Esophagus squamous epithelium (tissue), 5 donors: ENCODE data around the gene FRYL. TPM values are rescaled to one million over a fixed set of nuclear protein-coding genes. Genes with fewer than 3 reads are reported as not detected.
"Not testable (repeated sequence)": the region's sequence is repeated elsewhere in the genome, so short reads cannot be mapped to it uniquely, and the experiment has no call there.

Experiments
- DNase-seq: peaks from one replicate; lab custom pipeline; 2025; lab: John Stamatoyannopoulos, UW
- H3K27ac ChIP-seq, 4 donors: fragments of 200-600 bp; sonication (generic); one replicate each; pipeline ENCODE4 v1.5.1; 2016 to 2019; ENCODE audit warnings: mild to moderate bottlenecking in 1 of 4
- H3K27me3 ChIP-seq, 4 donors: fragments of 200-600 bp; sonication (generic); 1 replicate in 3 of 4; 2 replicates in 1 of 4; pipeline versions ENCODE4 v1.5.1 to v1.6.0; 2017 to 2021; ENCODE audit warnings: antibody characterized with exemption in 1 of 4
- H3K36me3 ChIP-seq, 3 donors: fragments of 200-600 bp; sonication (generic); one replicate each; pipeline ENCODE4 v1.5.1; 2016 to 2019
- H3K4me1 ChIP-seq, 3 donors: fragments of 200-600 bp; sonication (generic); one replicate each; pipeline ENCODE4 v1.5.1; 2017 to 2019
- H3K4me3 ChIP-seq, 4 donors: fragments of 200-600 bp; sonication (generic); 1 replicate in 3 of 4; 2 replicates in 1 of 4; pipeline ENCODE4 v1.5.1; 2016 to 2019; ENCODE audit warnings: mild to moderate bottlenecking in 2 of 4, moderate library complexity in 1 of 4
- H3K9me3 ChIP-seq, 3 donors: fragments of 200-600 bp; sonication (generic); one replicate each; pipeline ENCODE4 v1.5.1; 2016 to 2019
- POLR2A ChIP-seq, 4 donors: fragments of 450-650 bp; IDR thresholded peaks; one replicate each; pipeline ENCODE4 v1.6.1; 2017; ENCODE audit warnings: antibody characterized with exemption in 4 of 4, mild to moderate bottlenecking in 4 of 4, moderate library complexity in 3 of 4
- WGBS, 2 donors: methylation state at CpG; one replicate each; pipeline ENCODE4 v1.1.5; 2018; 5-methylcytosine and 5-hydroxymethylcytosine counted together
- intact Hi-C: fragments of 100-400 bp; cut with DNase I; formaldehyde crosslinking; loops from one replicate; pipeline ENCODE4 v1.15.0; 2022
- total RNA-seq, 4 donors: library from RNA; depleted of rRNA; stranded (reverse); fragments of >200 nt; gene quantifications; one replicate each; pipeline ENCODE4 v1.1.0, GENCODE V29; 2016
- TF ChIP-seq, protein P1 (sequence below), 6 experiments: fragments of 450-650 bp in 4 of 6; fragments of 200-600 bp in 2 of 6; sonication (generic) in 2 of 6; IDR thresholded peaks; one replicate each; pipeline ENCODE4 v1.5.1; 2016 to 2019; ENCODE audit warnings: antibody characterized with exemption in 6 of 6, mild to moderate bottlenecking in 4 of 6, moderate library complexity in 4 of 6
- donor health status: DM: yes; HTN: yes; CAD: no.

FRYL gene
- total RNA-seq, 4 donors from 2014 or later: 26.1 to 69.6 (median 38.1) TPM

DNA sequence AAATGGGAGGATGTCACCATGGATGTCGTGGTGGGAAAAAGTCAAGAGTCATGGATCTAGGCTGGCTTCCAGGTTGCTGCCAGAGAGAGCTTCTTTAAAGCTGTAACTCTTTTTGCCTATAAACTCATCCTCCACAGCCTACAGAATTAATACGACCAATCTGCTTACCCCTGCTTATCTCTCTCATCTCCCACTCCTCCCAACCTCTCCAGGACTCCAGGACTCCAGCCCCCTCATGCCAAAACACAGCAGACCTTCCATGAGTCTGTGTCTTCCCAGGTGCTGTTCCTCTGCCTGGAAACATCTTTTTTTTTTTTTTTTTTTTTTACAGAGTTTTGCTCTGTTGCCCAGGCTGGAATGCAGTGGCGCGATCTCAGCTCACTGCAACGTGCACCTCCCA lies 312.2 kb downstream of the FRYL start:
- no peak overlapping the region for H3K4me3 ChIP-seq
- H3K36me3 ChIP-seq: no peaks in the 10 kb centered on the region
- H3K27ac ChIP-seq: no peak overlapping the region
- H3K4me1 ChIP-seq: no peaks in the 10 kb centered on the region
- peaks cover 0 to 4% (median 0%) of the 10 kb centered on the region in 3 donors for H3K9me3 ChIP-seq
- TF ChIP-seq, protein P1, sequence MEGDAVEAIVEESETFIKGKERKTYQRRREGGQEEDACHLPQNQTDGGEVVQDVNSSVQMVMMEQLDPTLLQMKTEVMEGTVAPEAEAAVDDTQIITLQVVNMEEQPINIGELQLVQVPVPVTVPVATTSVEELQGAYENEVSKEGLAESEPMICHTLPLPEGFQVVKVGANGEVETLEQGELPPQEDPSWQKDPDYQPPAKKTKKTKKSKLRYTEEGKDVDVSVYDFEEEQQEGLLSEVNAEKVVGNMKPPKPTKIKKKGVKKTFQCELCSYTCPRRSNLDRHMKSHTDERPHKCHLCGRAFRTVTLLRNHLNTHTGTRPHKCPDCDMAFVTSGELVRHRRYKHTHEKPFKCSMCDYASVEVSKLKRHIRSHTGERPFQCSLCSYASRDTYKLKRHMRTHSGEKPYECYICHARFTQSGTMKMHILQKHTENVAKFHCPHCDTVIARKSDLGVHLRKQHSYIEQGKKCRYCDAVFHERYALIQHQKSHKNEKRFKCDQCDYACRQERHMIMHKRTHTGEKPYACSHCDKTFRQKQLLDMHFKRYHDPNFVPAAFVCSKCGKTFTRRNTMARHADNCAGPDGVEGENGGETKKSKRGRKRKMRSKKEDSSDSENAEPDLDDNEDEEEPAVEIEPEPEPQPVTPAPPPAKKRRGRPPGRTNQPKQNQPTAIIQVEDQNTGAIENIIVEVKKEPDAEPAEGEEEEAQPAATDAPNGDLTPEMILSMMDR (IDR thresholded peaks at IDR 0.05): no peak
- no peak for TF ChIP-seq POLR2A (IDR thresholded peaks at IDR 0.05)
- H3K27me3 ChIP-seq: no peaks in the 10 kb centered on the region
- intact Hi-C loops: no loop called here
- no peak for DNase-seq
- 68 to 76% methylated on average over 4 to 5 of the region's 5 CpGs for WGBS, 2 donors

DNA sequence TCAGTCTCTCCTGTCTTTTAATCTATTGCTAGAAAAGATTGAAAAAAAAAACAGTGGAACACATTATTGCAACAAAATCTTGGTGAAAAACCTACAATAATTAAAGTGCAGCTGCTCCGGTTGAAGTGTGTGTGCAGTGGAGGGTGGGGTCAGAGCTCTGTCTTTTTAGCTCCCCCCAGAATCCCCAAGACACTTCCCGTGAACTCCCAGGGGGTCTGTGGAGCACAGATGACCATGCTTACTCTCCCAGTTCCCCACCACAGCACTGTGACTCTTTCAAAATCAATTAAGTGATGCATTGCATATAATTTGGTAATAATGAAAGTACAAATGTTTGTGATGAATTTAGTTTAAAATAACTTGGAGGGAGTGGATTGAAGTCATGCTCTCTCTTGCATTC lies 312.6 kb downstream of the FRYL start:
- no peaks in the 10 kb centered on the region for H3K36me3 ChIP-seq
- no peak for DNase-seq
- no peaks in the 10 kb centered on the region for H3K27me3 ChIP-seq
- 42 to 56% methylated on average over 2 of the region's 2 CpGs for WGBS, 2 donors
- H3K27ac ChIP-seq: no peak overlapping the region
- peaks cover 0 to 4% (median 0%) of the 10 kb centered on the region in 3 donors for H3K9me3 ChIP-seq
- no peak for TF ChIP-seq POLR2A (IDR thresholded peaks at IDR 0.05)
- TF ChIP-seq, protein P1 (IDR thresholded peaks at IDR 0.05): no peak
- no peak overlapping the region for H3K4me3 ChIP-seq
- H3K4me1 ChIP-seq: no peaks in the 10 kb centered on the region
- intact Hi-C loops: no loop called here

DNA sequence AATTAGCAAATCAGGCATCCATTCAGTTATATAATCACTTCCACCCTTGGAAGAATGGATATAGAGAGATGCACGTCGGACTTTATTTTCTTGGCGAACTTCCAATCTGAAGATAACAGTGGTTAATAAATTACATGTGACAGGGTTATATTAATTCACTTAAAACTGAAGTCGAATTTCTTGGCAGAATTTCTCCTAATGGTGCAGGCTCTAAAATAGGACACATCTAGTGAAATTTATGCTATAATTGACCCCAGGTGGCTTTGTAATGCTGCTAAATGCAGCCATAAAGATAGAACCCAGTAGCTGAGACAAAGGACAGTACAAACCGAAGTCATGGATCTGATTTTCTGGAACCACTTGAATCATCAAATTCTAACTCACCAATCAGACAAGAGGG lies 317.7 kb downstream of the FRYL start:
- WGBS, 2 donors: 37 to 55% methylated on average over 5 of the region's 5 CpGs
- Histone ChIP-seq H3K27me3 (no peaks in the 10 kb centered on the region), H3K4me3 (no peak overlapping the region), H3K4me1 (no peaks in the 10 kb centered on the region), H3K36me3 (no peaks in the 10 kb centered on the region), H3K9me3 (peaks cover 0 to 4% (median 0%) of the 10 kb centered on the region in 3 donors), H3K27ac (no peak overlapping the region)
- TF ChIP-seq, protein P1 (IDR thresholded peaks at IDR 0.05): no peak
- TF ChIP-seq POLR2A (IDR thresholded peaks at IDR 0.05): no peak
- intact Hi-C loops: no loop called here
- no peak for DNase-seq

DNA sequence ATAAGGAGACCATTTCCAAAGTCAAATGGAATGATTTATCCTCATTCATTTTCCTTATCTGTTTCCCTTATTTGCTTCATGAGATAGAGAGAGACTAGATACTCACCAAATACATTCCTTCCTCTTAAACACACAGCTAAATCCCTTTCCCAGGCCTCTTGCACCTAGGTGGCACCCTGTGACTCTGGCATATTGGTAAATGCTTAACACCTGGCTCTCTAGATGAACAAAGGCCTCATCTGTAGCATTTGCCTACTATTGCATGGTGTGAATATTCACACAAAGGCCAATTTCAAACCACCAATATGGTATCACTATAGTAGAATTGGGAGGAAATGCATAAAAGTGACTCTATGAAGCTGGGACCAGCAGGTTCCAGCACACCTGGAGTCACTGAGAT lies 319.1 kb downstream of the FRYL start:
- Histone ChIP-seq H3K4me1 (no peaks in the 10 kb centered on the region), H3K4me3 (no peak overlapping the region), H3K9me3 (peaks cover 0 to 4% (median 0%) of the 10 kb centered on the region in 3 donors), H3K36me3 (no peaks in the 10 kb centered on the region), H3K27ac (no peak overlapping the region), H3K27me3 (no peaks in the 10 kb centered on the region)
- TF ChIP-seq POLR2A (IDR thresholded peaks at IDR 0.05): no peak
- TF ChIP-seq, protein P1 (IDR thresholded peaks at IDR 0.05): no peak
- DNase-seq: no peak
- intact Hi-C loops: no loop called here

DNA sequence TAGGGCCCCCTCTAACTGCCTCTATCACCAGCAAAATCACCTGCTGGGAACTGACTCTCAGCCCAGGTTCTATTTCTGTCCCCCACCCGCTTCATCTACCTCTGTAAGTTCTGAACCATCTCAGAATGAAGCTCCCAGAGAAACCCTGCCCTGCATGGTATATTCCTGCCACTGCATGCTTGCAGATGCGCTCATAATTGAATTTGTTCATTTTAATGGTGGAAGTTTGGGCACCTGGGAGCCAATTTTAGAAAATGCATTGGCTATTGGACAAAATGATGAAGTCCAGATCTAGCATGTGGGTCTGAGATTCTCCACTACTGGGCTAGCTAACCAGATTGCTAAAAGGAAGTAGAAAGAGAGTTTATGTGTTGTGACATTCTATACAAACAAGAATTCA lies 325.5 kb downstream of the FRYL start:
- 89 to 93% methylated on average over 2 of the region's 2 CpGs for WGBS, 2 donors
- Histone ChIP-seq H3K4me1 (no peaks in the 10 kb centered on the region), H3K4me3 (no peak overlapping the region), H3K36me3 (no peaks in the 10 kb centered on the region), H3K27me3 (no peaks in the 10 kb centered on the region), H3K27ac (no peak overlapping the region), H3K9me3 (no peaks in the 10 kb centered on the region)
- TF ChIP-seq POLR2A (IDR thresholded peaks at IDR 0.05): no peak
- TF ChIP-seq, protein P1 (IDR thresholded peaks at IDR 0.05): no peak
- DNase-seq: no peak
- intact Hi-C loops: no loop called here

DNA sequence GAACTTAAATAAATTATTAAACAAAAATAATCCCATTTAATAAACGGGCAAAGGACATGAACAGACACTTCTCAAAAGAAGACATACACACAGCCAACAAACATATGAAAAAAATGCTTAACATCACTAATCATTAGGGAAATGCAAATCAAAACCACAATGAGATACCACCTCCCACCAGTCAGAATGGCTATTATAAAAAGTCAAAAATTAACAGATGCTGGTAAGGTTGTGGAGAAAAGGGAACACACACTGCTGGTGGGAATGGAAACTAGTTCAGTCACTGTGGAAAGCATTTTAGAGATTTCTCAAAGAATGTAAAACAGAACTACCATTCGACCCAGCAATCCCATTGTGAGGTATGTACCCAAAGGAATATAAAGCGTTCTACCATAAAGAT lies 328.4 kb downstream of the FRYL start:
- H3K4me3 ChIP-seq, intact Hi-C loops, H3K27me3 ChIP-seq, H3K36me3 ChIP-seq, H3K27ac ChIP-seq, H3K4me1 ChIP-seq, H3K9me3 ChIP-seq, DNase-seq: not testable (repeated sequence)
- 81 to 83% methylated on average over 3 of the region's 3 CpGs for WGBS, 2 donors
